Naive thymus-derived CD8-positive, alpha-beta T cell (primary cell): ENCODE measurements around the gene ANO2. TPM values are rescaled to one million over a fixed set of nuclear protein-coding genes. Genes with fewer than 3 reads are reported as not detected.

Source experiments
- ATAC-seq, 2 donors: fragments of 150-1000 bp; cut with Tn5 transposase in 1 of 2; sonication (Bioruptor Pico), chemical (Tn5 transposase) in 1 of 2; 1 replicate in 1 of 2; 2 replicates in 1 of 2; pipeline ENCODE4 v1.10.0; 2021; ENCODE audit warnings: mild to moderate bottlenecking in 2 of 2, moderate library complexity in 2 of 2
- POLR2A ChIA-PET: fragments of 350-600 bp; sonication (Branson Sonifier 250); formaldehyde crosslinking; loops from one replicate; lab custom pipeline; 2021; ENCODE audit warnings: antibody characterized with exemption; lab: Charles Lee
- DNase-seq, 10 donors: peaks; one replicate each; pipeline versions ENCODE4 v3.0.0 to v3.0.0-alpha.2; 2020 to 2022
- H3K27ac Mint-ChIP-seq, 10 donors: one replicate each; pipeline ENCODE4 v1.8.0; 2020 to 2022; ENCODE audit warnings: mild to moderate bottlenecking in 10 of 10, mixed read lengths in 10 of 10, moderate library complexity in 4 of 10, inconsistent platforms in 1 of 10
- H3K27me3 Mint-ChIP-seq, 5 donors: one replicate each; pipeline ENCODE4 v1.8.0; 2021 to 2022; ENCODE audit warnings: mixed read lengths in 5 of 5
- H3K36me3 Mint-ChIP-seq, 3 donors: one replicate each; pipeline ENCODE4 v1.8.0; 2020 to 2022; ENCODE audit warnings: mixed read lengths in 3 of 3, mild to moderate bottlenecking in 2 of 3, inconsistent platforms in 1 of 3
- H3K4me1 Mint-ChIP-seq, 4 donors: one replicate each; pipeline ENCODE4 v1.8.0; 2021 to 2022; ENCODE audit warnings: mixed read lengths in 4 of 4
- H3K4me3 Mint-ChIP-seq, 10 donors: one replicate each; pipeline ENCODE4 v1.8.0; 2020 to 2022; ENCODE audit warnings: mild to moderate bottlenecking in 10 of 10, mixed read lengths in 10 of 10, moderate library complexity in 6 of 10, inconsistent platforms in 1 of 10
- H3K9me3 Mint-ChIP-seq, 9 donors: one replicate each; pipeline ENCODE4 v1.8.0; 2020 to 2022; ENCODE audit warnings: mixed read lengths in 9 of 9, mild to moderate bottlenecking in 3 of 9, inconsistent platforms in 1 of 9, moderate library complexity in 1 of 9
- polyA plus RNA-seq, 3 donors: library from polyadenylated mRNA; unstranded; fragments of 300-500 nt; fragmentation: Illumina TruSeq; gene quantifications; one replicate each; pipeline ENCODE4 v1.2.3, GENCODE V29; 2021
- total RNA-seq, 8 experiments: library from RNA in 2 of 8; stranded (reverse) in 2 of 8; gene quantifications; one replicate each; pipeline ENCODE4 v1.2.3 and lab custom pipeline; 2021 to 2026

Gene ANO2
- total and polyA plus RNA-seq, 5 experiments from 2014 or later, result not detected

- POLR2A ChIA-PET, result no interaction called here
- H3K27ac Mint-ChIP-seq, result peak overlapping the region in 1 of 10 donors; percentile 29
- H3K9me3 Mint-ChIP-seq, result no peaks in the 10 kb centered on the region
- ATAC-seq, result no peak
- H3K4me3 Mint-ChIP-seq, result no peak overlapping the region
- peaks cover 1 to 22% (median 10%) of the 10 kb centered on the region in 5 donors for H3K27me3 Mint-ChIP-seq
- DNase-seq, result no peak
- H3K36me3 Mint-ChIP-seq, result no peaks in the 10 kb centered on the region
- no peaks in the 10 kb centered on the region for H3K4me1 Mint-ChIP-seq
Measured at GRCh38 chr12:5789469-5789968, 155.5 kb downstream of the ANO2 start.

GRCh38 chr12:5787828-5788227 lies 157.2 kb downstream of the ANO2 start:
- ATAC-seq (no peak), DNase-seq (no peak)
- Mint-ChIP-seq H3K27me3 (peaks cover 1 to 22% (median 10%) of the 10 kb centered on the region in 5 donors), H3K27ac (peak overlapping the region in 1 of 10 donors; percentile 53), H3K9me3 (no peaks in the 10 kb centered on the region), H3K36me3 (no peaks in the 10 kb centered on the region), H3K4me1 (no peaks in the 10 kb centered on the region), H3K4me3 (no peak overlapping the region)
- POLR2A ChIA-PET, result no interaction called here

- no peak for ATAC-seq
- Mint-ChIP-seq H3K9me3 (peaks cover 0 to 2% (median 0%) of the 10 kb centered on the region in 9 donors), H3K4me1 (no peaks in the 10 kb centered on the region), H3K27me3 (peaks cover 1 to 18% (median 10%) of the 10 kb centered on the region in 5 donors), H3K36me3 (no peaks in the 10 kb centered on the region), H3K4me3 (no peak overlapping the region), H3K27ac (no peak overlapping the region)
- POLR2A ChIA-PET, result no interaction called here
- DNase-seq, result no peak
Measured at GRCh38 chr12:5785601-5786000, 159.5 kb downstream of the ANO2 start.

GRCh38 chr12:5784462-5785130 lies 160.5 kb downstream of the ANO2 start:
- DNase-seq, result no peak

GRCh38 chr12:5783289-5783920 lies 161.7 kb downstream of the ANO2 start:
- peaks cover 5 to 13% (median 10%) of the 10 kb centered on the region in 5 donors for H3K27me3 Mint-ChIP-seq
- ATAC-seq (no peak), DNase-seq (no peak)
- H3K36me3 Mint-ChIP-seq, result no peaks in the 10 kb centered on the region
- no peak overlapping the region for H3K27ac Mint-ChIP-seq
- POLR2A ChIA-PET, result no interaction called here
- no peak overlapping the region for H3K4me3 Mint-ChIP-seq
- H3K9me3 Mint-ChIP-seq, result peaks cover 0 to 2% (median 0%) of the 10 kb centered on the region in 9 donors
- no peaks in the 10 kb centered on the region for H3K4me1 Mint-ChIP-seq

More at GRCh38 chr12:5784462-5785130, 160.5 kb downstream of the ANO2 start:
- Mint-ChIP-seq H3K4me1 (no peaks in the 10 kb centered on the region), H3K27ac (no peak overlapping the region), H3K9me3 (peaks cover 0 to 2% (median 0%) of the 10 kb centered on the region in 9 donors), H3K4me3 (no peak overlapping the region), H3K27me3 (peaks cover 1 to 15% (median 8%) of the 10 kb centered on the region in 5 donors), H3K36me3 (no peaks in the 10 kb centered on the region)
- POLR2A ChIA-PET, result no interaction called here
- no peak for ATAC-seq

GRCh38 chr12:5780536-5780935 lies 164.5 kb downstream of the ANO2 start:
- H3K36me3 Mint-ChIP-seq, result no peaks in the 10 kb centered on the region
- DNase-seq (no peak), ATAC-seq (no peak)
- H3K4me1 Mint-ChIP-seq, result no peaks in the 10 kb centered on the region
- H3K27me3 Mint-ChIP-seq, result peaks cover 0 to 21% (median 13%) of the 10 kb centered on the region in 5 donors
- peaks cover 0 to 2% (median 0%) of the 10 kb centered on the region in 9 donors for H3K9me3 Mint-ChIP-seq
- no peak overlapping the region for H3K27ac Mint-ChIP-seq
- POLR2A ChIA-PET, result no interaction called here
- no peak overlapping the region for H3K4me3 Mint-ChIP-seq

DNA sequence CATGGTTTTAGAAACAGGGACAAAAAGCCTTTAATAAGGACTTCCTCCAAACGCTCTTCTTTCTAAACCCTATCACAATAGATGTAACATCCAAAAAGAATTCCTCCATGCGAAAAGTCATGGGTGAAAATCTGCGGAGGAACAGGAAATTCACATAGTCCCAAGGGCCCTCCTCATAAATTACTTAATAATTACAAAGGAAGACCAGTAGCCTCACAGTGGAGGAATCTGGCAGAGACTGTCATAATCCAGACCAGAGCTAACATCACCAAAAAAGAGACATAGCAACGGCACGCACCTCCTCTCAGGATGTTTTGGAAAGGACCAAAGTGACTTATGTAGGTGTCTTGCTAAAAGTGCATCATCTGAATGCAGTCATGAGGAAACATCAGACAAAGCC lies 165.7 kb downstream of the ANO2 start:
- H3K4me1 Mint-ChIP-seq, result no peaks in the 10 kb centered on the region
- no peak overlapping the region for H3K4me3 Mint-ChIP-seq
- H3K9me3 Mint-ChIP-seq, result peaks cover 0 to 2% (median 0%) of the 10 kb centered on the region in 9 donors
- no peak for DNase-seq
- ATAC-seq, result no peak
- no peaks in the 10 kb centered on the region for H3K36me3 Mint-ChIP-seq
- no peak overlapping the region for H3K27ac Mint-ChIP-seq
- H3K27me3 Mint-ChIP-seq, result peaks cover 2 to 27% (median 15%) of the 10 kb centered on the region in 5 donors
- POLR2A ChIA-PET, result no interaction called here

DNA sequence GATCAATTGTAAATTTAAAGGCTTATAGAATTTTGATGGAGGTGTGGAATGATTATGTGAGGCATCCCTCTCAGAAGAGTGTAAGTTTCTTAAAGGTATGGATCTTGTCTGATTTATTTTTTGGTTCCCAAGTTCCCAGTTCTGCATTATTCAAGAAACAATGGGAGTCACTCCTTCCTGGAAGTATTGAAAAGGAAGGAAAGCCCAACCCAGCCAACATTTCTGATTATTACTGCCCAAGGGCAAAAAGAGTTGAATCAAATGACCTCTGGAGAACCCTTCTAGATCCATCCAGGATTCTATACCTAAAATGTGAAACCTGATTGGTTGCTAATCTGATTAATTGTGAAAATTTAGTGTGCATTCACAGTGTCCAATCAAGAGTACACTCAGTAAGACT lies 166.2 kb downstream of the ANO2 start:
- H3K27ac Mint-ChIP-seq, result no peak overlapping the region
- POLR2A ChIA-PET, result no interaction called here
- DNase-seq, result no peak
- H3K9me3 Mint-ChIP-seq, result peaks cover 0 to 2% (median 0%) of the 10 kb centered on the region in 9 donors
- H3K36me3 Mint-ChIP-seq, result no peaks in the 10 kb centered on the region
- H3K4me3 Mint-ChIP-seq, result no peak overlapping the region
- no peaks in the 10 kb centered on the region for H3K4me1 Mint-ChIP-seq
- H3K27me3 Mint-ChIP-seq, result peaks cover 2 to 27% (median 15%) of the 10 kb centered on the region in 5 donors
- ATAC-seq, result no peak

DNA sequence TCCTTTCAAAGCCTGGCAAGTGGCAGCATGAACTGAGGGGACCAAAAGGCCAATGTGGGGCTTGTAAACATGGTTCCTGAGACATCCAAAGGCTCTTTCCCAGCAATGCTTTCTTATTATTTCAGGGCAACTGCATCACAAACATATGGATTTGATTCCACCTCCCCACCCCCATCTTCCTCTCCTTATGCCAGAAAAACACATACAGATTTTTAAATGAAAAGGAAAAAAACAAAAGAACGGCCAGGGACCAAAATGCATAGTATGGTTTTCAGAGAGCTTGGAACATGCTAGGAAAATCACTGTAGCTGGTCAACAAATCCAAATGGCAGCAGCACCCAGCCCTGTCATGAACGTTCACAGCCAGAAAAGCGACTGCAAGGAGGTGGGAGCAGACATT lies 167.6 kb downstream of the ANO2 start:
- Mint-ChIP-seq H3K4me3 (no peak overlapping the region), H3K27ac (no peak overlapping the region), H3K27me3 (peaks cover 9 to 27% (median 18%) of the 10 kb centered on the region in 5 donors), H3K4me1 (no peaks in the 10 kb centered on the region), H3K36me3 (no peaks in the 10 kb centered on the region), H3K9me3 (peaks cover 0 to 2% (median 0%) of the 10 kb centered on the region in 9 donors)
- DNase-seq (no peak), ATAC-seq (no peak)
- POLR2A ChIA-PET, result no interaction called here

DNA sequence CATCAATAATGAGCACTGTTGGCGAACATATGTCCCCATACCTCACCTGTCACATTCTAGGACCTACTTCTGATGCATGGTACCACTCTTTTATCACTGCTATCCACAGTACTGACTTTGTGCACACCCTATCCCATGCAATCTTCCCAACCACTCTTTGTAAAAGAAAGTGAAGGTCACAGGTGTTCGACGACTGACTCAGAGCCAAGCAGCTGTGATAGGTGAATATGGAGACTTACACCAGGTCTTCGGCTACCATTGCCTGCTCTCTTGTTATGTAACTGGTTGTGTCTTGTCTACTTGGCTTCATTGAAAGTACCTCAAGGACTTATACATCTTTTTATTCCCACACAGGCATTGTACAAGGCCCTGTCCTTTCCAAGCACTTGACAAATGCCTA lies 169.0 kb downstream of the ANO2 start:
- ATAC-seq (no peak), DNase-seq (no peak)
- Mint-ChIP-seq H3K36me3 (no peaks in the 10 kb centered on the region), H3K4me3 (no peak overlapping the region), H3K4me1 (no peaks in the 10 kb centered on the region), H3K27ac (no peak overlapping the region), H3K27me3 (peaks cover 9 to 27% (median 18%) of the 10 kb centered on the region in 5 donors), H3K9me3 (peaks cover 0 to 2% (median 0%) of the 10 kb centered on the region in 9 donors)
- POLR2A ChIA-PET, result no interaction called here

DNA sequence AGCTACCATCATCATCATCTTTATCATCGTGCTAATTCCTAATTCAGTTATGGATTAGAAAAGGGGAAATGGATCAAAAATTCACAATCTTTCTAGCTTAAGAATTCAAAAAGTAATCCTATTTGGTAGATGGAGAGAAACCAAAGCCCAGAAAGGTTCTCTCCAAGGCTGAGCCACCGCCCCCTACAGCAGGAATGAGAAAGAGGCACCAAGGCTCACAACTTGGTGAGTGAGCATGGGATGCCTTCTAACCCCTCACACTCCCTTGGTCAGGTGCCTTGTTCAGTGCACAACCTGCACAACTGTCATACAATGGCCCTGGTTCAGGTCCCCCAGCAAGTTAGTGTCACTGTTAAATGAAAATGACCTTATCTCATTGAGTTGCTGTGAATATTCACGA lies 171.5 kb downstream of the ANO2 start:
- Mint-ChIP-seq H3K4me3 (no peak overlapping the region), H3K9me3 (peaks cover 0 to 2% (median 0%) of the 10 kb centered on the region in 9 donors), H3K36me3 (no peaks in the 10 kb centered on the region), H3K4me1 (no peaks in the 10 kb centered on the region), H3K27ac (no peak overlapping the region), H3K27me3 (peaks cover 9 to 27% (median 17%) of the 10 kb centered on the region in 5 donors)
- POLR2A ChIA-PET, result no interaction called here
- ATAC-seq (no peak), DNase-seq (no peak)

GRCh38 chr12:5771756-5772155 lies 173.3 kb downstream of the ANO2 start:
- H3K36me3 Mint-ChIP-seq, result no peaks in the 10 kb centered on the region
- no peaks in the 10 kb centered on the region for H3K4me1 Mint-ChIP-seq
- ATAC-seq (no peak), DNase-seq (no peak)
- peaks cover 9 to 30% (median 12%) of the 10 kb centered on the region in 5 donors for H3K27me3 Mint-ChIP-seq
- POLR2A ChIA-PET, result no interaction called here
- peaks cover 0 to 2% (median 0%) of the 10 kb centered on the region in 9 donors for H3K9me3 Mint-ChIP-seq
- H3K4me3 Mint-ChIP-seq, result no peak overlapping the region
- no peak overlapping the region for H3K27ac Mint-ChIP-seq

DNA sequence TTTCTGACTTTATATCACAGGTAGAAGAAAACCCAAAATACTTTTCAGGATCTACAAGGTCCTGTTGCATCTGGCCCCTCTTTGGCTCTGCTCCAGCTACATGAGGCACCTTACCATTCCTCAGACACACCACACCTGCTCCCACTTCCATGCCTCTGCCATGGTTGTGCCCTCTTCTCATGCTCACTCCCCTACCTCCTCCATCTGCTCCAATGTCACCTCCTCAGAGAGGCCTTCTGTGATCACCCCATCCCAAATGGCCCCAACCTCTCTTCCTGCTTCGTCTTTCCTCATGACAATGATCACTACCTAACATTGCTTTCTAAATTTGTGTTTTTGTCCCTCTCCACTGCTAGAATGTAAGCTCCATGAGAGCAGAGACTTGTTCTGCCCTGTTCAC lies 174.3 kb downstream of the ANO2 start:
- peaks cover 5 to 23% (median 8%) of the 10 kb centered on the region in 5 donors for H3K27me3 Mint-ChIP-seq
- H3K4me3 Mint-ChIP-seq, result no peak overlapping the region
- H3K9me3 Mint-ChIP-seq, result peaks cover 0 to 2% (median 0%) of the 10 kb centered on the region in 9 donors
- POLR2A ChIA-PET, result no interaction called here
- ATAC-seq, result no peak
- no peak overlapping the region for H3K27ac Mint-ChIP-seq
- no peaks in the 10 kb centered on the region for H3K36me3 Mint-ChIP-seq
- H3K4me1 Mint-ChIP-seq, result no peaks in the 10 kb centered on the region
- no peak for DNase-seq
